Body of pancreas (tissue), 4 donors: ENCODE data around the gene CLOCK. TPM values are rescaled to one million over a fixed set of nuclear protein-coding genes. Genes with fewer than 3 reads are reported as not detected.

ENCODE experiments used
- ATAC-seq: fragments of 150-250 bp; one replicate; pipeline ENCODE4 v1.9.1; 2016
- DNase-seq, 4 donors: peaks; one replicate each; pipeline ENCODE4 v3.0.0-alpha.2; 2019
- H3K27ac ChIP-seq, 4 donors: fragments of 200-600 bp; sonication (generic); 1 replicate in 3 of 4; 2 replicates in 1 of 4; pipeline versions ENCODE4 v1.5.1 to v1.6.1; 2016 to 2019; ENCODE audit warnings: mild to moderate bottlenecking in 1 of 4, mixed read lengths in 1 of 4, moderate library complexity in 1 of 4
- H3K27me3 ChIP-seq, 2 donors: fragments of 200-600 bp; sonication (generic); one replicate each; pipeline ENCODE4 v1.6.0; 2016; ENCODE audit warnings: mild to moderate bottlenecking in 1 of 2
- H3K36me3 ChIP-seq, 2 donors: fragments of 200-600 bp; sonication (generic); replicated peaks in 1 of 2; 2 replicates each; pipeline ENCODE4 v1.5.1; 2016; ENCODE audit warnings: low read depth in 2 of 2; ENCODE audit not compliant: insufficient read depth in 1 of 2
- H3K4me1 ChIP-seq: fragments of 200-600 bp; sonication (generic); one replicate; pipeline ENCODE4 v1.6.0; 2016
- H3K4me3 ChIP-seq, 2 donors: fragments of 200-600 bp; sonication (generic); 1 replicate in 1 of 2; 2 replicates in 1 of 2; pipeline ENCODE4 v1.5.1; 2016 to 2019
- H3K9me3 ChIP-seq, 3 donors: fragments of 200-600 bp; sonication (generic); 1 replicate in 2 of 3; 2 replicates in 1 of 3; pipeline ENCODE4 v1.5.1; 2016
- POLR2A ChIP-seq, 3 donors: fragments of 450-650 bp; IDR thresholded peaks; one replicate each; pipeline ENCODE4 v1.6.1; 2016; ENCODE audit warnings: antibody characterized with exemption in 3 of 3, mild to moderate bottlenecking in 2 of 3
- WGBS, 2 donors: methylation state at CpG; one replicate each; pipeline ENCODE4 v1.1.5; 2017; 5-methylcytosine and 5-hydroxymethylcytosine counted together
- intact Hi-C: fragments of 100-400 bp; cut with DNase I; formaldehyde crosslinking; loops from one replicate; pipeline ENCODE4 v1.15.1; 2023
- total RNA-seq, 2 donors: library from RNA; depleted of rRNA; stranded (reverse); fragments of >200 nt; gene quantifications; one replicate each; pipeline ENCODE4 v1.1.0, GENCODE V29; 2016
- TF ChIP-seq, protein P1 (sequence below), 7 experiments: fragments of 450-650 bp in 4 of 7; fragments of 200-600 bp in 3 of 7; sonication (generic) in 3 of 7; IDR thresholded peaks; one replicate each; pipeline ENCODE4 v1.5.1; 2016 to 2019; ENCODE audit warnings: antibody characterized with exemption in 7 of 7

CLOCK gene
- total RNA-seq, 2 donors from 2014 or later = 6.3 to 13.7 TPM

- 78 to 88% methylated on average over 6 of the region's 6 CpGs for WGBS, 2 donors
- peaks cover 0 to 9% of the 10 kb centered on the region in 2 donors for H3K36me3 ChIP-seq
Measured at GRCh38 chr4:55475394-55476243, 71.1 kb downstream of the CLOCK start.

DNA sequence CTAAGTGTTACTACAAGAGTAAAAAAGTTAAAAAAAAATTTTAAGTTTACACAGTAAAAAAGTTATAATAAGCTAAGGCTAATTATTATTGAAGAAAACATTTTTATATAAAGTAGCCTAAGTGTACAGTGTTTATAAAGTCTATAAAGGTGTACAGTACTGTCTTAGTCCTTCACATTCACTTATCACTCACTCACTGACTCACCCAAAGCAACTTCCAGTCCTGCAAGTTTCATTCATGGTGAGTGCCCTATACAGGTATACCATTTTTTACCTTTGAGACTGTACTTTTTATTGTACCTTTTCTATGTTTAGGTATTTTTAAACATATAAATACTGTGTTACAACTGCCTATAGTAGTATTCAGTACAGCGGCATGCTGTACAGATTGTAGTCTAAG lies 76.7 kb downstream of the CLOCK start:
- Histone ChIP-seq H3K36me3 (peaks cover 0 to 9% of the 10 kb centered on the region in 2 donors), H3K4me1 (no peaks in the 10 kb centered on the region), H3K27ac (no peak overlapping the region), H3K9me3 (no peaks in the 10 kb centered on the region), H3K27me3 (no peaks in the 10 kb centered on the region), H3K4me3 (no peak overlapping the region)
- intact Hi-C loops = no loop called here
- WGBS, 2 donors = 100% methylated on average over 1 of the region's 1 CpG
- ATAC-seq (no peak), DNase-seq (no peak)
- TF ChIP-seq, protein P1, sequence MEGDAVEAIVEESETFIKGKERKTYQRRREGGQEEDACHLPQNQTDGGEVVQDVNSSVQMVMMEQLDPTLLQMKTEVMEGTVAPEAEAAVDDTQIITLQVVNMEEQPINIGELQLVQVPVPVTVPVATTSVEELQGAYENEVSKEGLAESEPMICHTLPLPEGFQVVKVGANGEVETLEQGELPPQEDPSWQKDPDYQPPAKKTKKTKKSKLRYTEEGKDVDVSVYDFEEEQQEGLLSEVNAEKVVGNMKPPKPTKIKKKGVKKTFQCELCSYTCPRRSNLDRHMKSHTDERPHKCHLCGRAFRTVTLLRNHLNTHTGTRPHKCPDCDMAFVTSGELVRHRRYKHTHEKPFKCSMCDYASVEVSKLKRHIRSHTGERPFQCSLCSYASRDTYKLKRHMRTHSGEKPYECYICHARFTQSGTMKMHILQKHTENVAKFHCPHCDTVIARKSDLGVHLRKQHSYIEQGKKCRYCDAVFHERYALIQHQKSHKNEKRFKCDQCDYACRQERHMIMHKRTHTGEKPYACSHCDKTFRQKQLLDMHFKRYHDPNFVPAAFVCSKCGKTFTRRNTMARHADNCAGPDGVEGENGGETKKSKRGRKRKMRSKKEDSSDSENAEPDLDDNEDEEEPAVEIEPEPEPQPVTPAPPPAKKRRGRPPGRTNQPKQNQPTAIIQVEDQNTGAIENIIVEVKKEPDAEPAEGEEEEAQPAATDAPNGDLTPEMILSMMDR (IDR thresholded peaks at IDR 0.05) = no peak
- TF ChIP-seq POLR2A (IDR thresholded peaks at IDR 0.05) = no peak

More at GRCh38 chr4:55475394-55476243, 71.1 kb downstream of the CLOCK start:
- TF ChIP-seq, protein P1 (IDR thresholded peaks at IDR 0.05) = no peak
- no peak for TF ChIP-seq POLR2A (IDR thresholded peaks at IDR 0.05)
- Histone ChIP-seq H3K27me3 (no peaks in the 10 kb centered on the region), H3K9me3 (no peaks in the 10 kb centered on the region), H3K4me1 (no peaks in the 10 kb centered on the region), H3K4me3 (no peak overlapping the region), H3K27ac (no peak overlapping the region)
- intact Hi-C loops = no loop called here
- DNase-seq = no peak
- no peak for ATAC-seq

GRCh38 chr4:55468724-55469123 lies 78.0 kb downstream of the CLOCK start:
- H3K9me3 ChIP-seq = no peaks in the 10 kb centered on the region
- H3K4me3 ChIP-seq = no peak overlapping the region
- ATAC-seq (no peak), DNase-seq (no peak)
- 81 to 82% methylated on average over 2 of the region's 2 CpGs for WGBS, 2 donors
- intact Hi-C loops = no loop called here
- H3K36me3 ChIP-seq = peaks cover 0 to 4% of the 10 kb centered on the region in 2 donors
- H3K4me1 ChIP-seq = no peaks in the 10 kb centered on the region
- no peaks in the 10 kb centered on the region for H3K27me3 ChIP-seq
- H3K27ac ChIP-seq = no peak overlapping the region
- TF ChIP-seq, protein P1 (IDR thresholded peaks at IDR 0.05) = no peak
- no peak for TF ChIP-seq POLR2A (IDR thresholded peaks at IDR 0.05)

DNA sequence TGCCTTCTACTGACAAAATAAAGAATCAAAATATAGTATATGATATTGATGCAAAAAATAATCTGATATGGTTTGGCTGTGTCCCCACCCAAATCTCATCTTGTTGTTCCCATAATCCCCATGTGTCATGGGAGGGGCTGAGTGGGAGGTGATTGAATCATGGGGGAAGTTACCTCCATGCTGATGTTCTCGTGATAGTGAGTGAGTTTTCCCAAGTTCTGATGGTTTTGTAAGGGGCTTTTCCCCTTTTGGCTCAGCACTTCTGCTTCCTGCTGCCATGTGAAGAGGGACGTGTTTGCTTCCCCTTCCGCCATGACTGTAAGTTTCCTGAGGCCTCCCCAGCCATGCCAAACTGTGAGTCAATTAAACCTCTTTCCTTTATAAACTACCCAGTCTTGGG lies 80.7 kb downstream of the CLOCK start:
- no peak for ATAC-seq
- 88 to 91% methylated on average over 3 of the region's 3 CpGs for WGBS, 2 donors
- Histone ChIP-seq H3K36me3 (peaks cover 0 to 2% of the 10 kb centered on the region in 2 donors), H3K4me3 (no peak overlapping the region), H3K9me3 (no peaks in the 10 kb centered on the region), H3K27me3 (no peaks in the 10 kb centered on the region), H3K27ac (no peak overlapping the region), H3K4me1 (no peaks in the 10 kb centered on the region)
- TF ChIP-seq, protein P1 (IDR thresholded peaks at IDR 0.05) = no peak
- no peak for TF ChIP-seq POLR2A (IDR thresholded peaks at IDR 0.05)
- intact Hi-C loops = no loop called here
- DNase-seq = no peak

DNA sequence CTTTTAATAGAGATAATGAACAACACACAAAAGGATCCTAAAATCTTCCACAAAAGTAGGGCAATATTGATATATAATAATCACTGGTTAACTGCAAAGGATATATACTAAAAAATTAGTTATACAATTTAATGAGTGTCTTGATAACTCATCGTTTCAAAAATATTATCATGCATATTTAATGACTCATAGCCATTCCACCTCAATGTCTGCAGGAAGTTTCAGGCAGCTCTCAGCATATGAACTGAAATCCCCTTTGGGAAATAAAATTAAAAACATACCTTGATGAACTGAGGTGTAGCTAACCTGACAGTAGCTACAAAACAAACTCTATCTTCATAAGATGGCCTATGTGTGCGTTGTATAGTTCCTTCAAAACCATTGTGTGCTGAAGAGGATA lies 88.1 kb downstream of the CLOCK start:
- intact Hi-C loops = no loop called here
- Histone ChIP-seq H3K4me1 (no peaks in the 10 kb centered on the region), H3K27me3 (no peaks in the 10 kb centered on the region), H3K36me3 (no peaks in the 10 kb centered on the region), H3K4me3 (no peak overlapping the region), H3K27ac (no peak overlapping the region), H3K9me3 (no peaks in the 10 kb centered on the region)
- ATAC-seq = no peak
- DNase-seq = no peak
- TF ChIP-seq POLR2A (IDR thresholded peaks at IDR 0.05) = no peak
- TF ChIP-seq, protein P1 (IDR thresholded peaks at IDR 0.05) = no peak
- 76 to 83% methylated on average over 2 of the region's 2 CpGs for WGBS, 2 donors
